ENCODE measurements around the gene RNMT. TPM values are rescaled to one million over a fixed set of nuclear protein-coding genes. Genes with fewer than 3 reads are reported as not detected.
A peak's percentile ranks its signal among the peaks of the same experiment; 100 is the strongest.

The RNMT gene
- total RNA-seq, 1 experiment from 2014 or later = 66.3 TPM

DNA sequence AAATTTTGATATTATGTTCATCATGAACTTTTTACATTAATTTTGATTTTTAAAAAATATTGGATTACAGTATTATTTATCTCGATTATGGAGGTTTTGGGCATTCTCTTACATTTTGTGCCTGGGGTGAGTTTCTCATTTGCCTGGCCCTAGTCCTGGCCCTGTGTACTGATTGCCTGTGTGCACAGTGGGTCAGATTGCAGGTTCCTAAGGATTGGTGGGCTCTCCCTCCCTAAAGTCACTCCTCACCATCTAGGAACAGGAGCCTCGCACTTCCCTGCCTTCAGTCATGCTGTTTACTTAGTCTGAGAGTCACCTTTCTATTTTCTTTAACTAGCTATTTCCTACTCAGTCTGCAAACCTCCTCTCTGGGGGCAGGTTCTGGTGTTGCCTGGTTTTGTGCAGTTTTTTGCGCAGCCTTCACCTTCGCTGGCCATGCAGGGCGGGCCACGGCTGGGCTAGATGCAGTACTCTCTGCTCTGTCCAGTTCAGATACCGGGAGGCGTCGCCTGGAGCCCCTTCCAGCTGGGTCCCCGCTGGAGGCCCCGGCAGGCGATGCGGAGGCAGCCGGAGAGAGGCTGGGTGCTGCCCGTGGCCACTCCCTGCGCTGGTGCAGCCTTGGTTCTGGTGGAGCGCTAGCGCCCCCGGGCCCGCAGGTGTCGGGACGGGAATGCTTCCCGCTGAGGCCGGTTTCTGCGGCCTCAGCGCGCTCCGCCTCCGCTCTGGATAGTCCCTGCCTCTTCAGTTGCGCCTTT is 74.2 kb downstream of the RNMT start:
- H2BK5ac ChIP-seq (ENCODE audit: insufficient read length, low read length) = no peak overlapping the region
- no peak overlapping the region for H3T11ph ChIP-seq (ENCODE audit: low read length)
- WGBS (ENCODE audit: extremely low coverage, insufficient read length, low lambda C conversion rate) = no CpG with 5 or more reads among the region's 30 CpGs
- peak; percentile 51 for TF ChIP-seq CTCF (conservative IDR thresholded peaks at IDR 0.05)
- no peak overlapping the region for H3K9ac ChIP-seq (ENCODE audit: extremely low read depth, insufficient read length, low read length)
- H3K27me3 ChIP-seq (ENCODE audit: insufficient read depth, low read length) = no peaks in the 10 kb centered on the region
- H3K18ac ChIP-seq (ENCODE audit: insufficient read length, low read depth, low read length) = no peak overlapping the region
- no peak overlapping the region for H2AK5ac ChIP-seq (ENCODE audit: insufficient read length, low read length)
- H2AFZ ChIP-seq (ENCODE audit: low read length) = no peak overlapping the region
- H3K27ac Mint-ChIP-seq = no peak overlapping the region
- H2BK15ac ChIP-seq (ENCODE audit: low read depth, low read length) = no peak overlapping the region
- H4K91ac ChIP-seq (ENCODE audit: insufficient read length, low read depth, low read length) = no peak overlapping the region
- peaks cover 0 to 3% of the 10 kb centered on the region in 2 experiments; a peak in 1 of 5 replicates for H3K9me3 Mint-ChIP-seq
- no peak overlapping the region for H3K56ac ChIP-seq (ENCODE audit: insufficient read length, low read depth, low read length)
- H3K4me1 Mint-ChIP-seq = peaks cover 35 to 46% of the 10 kb centered on the region in 2 experiments
- H4K20me1 ChIP-seq (ENCODE audit: control insufficient read depth, insufficient read depth, insufficient read length) = no peaks in the 10 kb centered on the region
- no peak overlapping the region for H2BK12ac ChIP-seq (ENCODE audit: insufficient read length, low read depth, low read length)
- no peak overlapping the region for H3K14ac ChIP-seq (ENCODE audit: insufficient read depth, low read length)
- H3K27ac ChIP-seq (ENCODE audit: insufficient read length, low read depth, low read length) = no peak overlapping the region
- peaks cover 22% of the 10 kb centered on the region for H3K27me3 Mint-ChIP-seq (ENCODE audit: low read depth)
- H3K4me2 ChIP-seq (ENCODE audit: insufficient read depth, insufficient read length, low read length) = peak overlapping the region; percentile 82
- DNase-seq = peak; percentile 76
- H3K4me1 ChIP-seq (ENCODE audit: insufficient read depth, low read length) = peaks cover 2% of the 10 kb centered on the region; the same call in 1 of the 2 replicates
- peak overlapping the region; percentile 62 to 76 for H3K4me3 Mint-ChIP-seq
- peaks cover 8% of the 10 kb centered on the region for H3K23me2 ChIP-seq (ENCODE audit: insufficient read length, low read depth, low read length, poor library complexity, severe bottlenecking)
- no peaks in the 10 kb centered on the region for H3K79me2 ChIP-seq (ENCODE audit: insufficient read depth, low read length)
- no peaks in the 10 kb centered on the region for H3K9me3 ChIP-seq (ENCODE audit: control insufficient read depth, low read depth, low read length)
- no peak overlapping the region for H3K4ac ChIP-seq (ENCODE audit: low read depth, low read length)
- H3K79me1 ChIP-seq (ENCODE audit: insufficient read depth, low read depth, low read length, poor library complexity, severe bottlenecking) = no peaks in the 10 kb centered on the region
- no peak overlapping the region for H4K8ac ChIP-seq (replicated peaks; ENCODE audit: insufficient read length, low read depth, low read length)
- H4K5ac ChIP-seq (ENCODE audit: insufficient read length, low read depth, low read length) = no peak overlapping the region
- no peak overlapping the region for H2BK120ac ChIP-seq (ENCODE audit: low read depth, low read length, poor library complexity, severe bottlenecking)
- no peak overlapping the region for H3K23ac ChIP-seq (ENCODE audit: insufficient read length, low read depth, low read length)
- H2BK20ac ChIP-seq (ENCODE audit: low read depth, low read length, poor library complexity, severe bottlenecking) = no peak overlapping the region
- peaks cover 2 to 4% (median 4%) of the 10 kb centered on the region in 3 experiments; a peak in 4 of 7 replicates for H3K36me3 Mint-ChIP-seq (ENCODE audit: insufficient read depth in 1 of 3, low read depth in 3 of 3)
